ENCODE results near the gene RHOBTB3. TPM values are rescaled to one million over a fixed set of nuclear protein-coding genes. Genes with fewer than 3 reads are reported as not detected.

The RHOBTB3 gene
- total RNA-seq, 2 donors from 2014 or later, result 87.3 to 134 TPM

DNA sequence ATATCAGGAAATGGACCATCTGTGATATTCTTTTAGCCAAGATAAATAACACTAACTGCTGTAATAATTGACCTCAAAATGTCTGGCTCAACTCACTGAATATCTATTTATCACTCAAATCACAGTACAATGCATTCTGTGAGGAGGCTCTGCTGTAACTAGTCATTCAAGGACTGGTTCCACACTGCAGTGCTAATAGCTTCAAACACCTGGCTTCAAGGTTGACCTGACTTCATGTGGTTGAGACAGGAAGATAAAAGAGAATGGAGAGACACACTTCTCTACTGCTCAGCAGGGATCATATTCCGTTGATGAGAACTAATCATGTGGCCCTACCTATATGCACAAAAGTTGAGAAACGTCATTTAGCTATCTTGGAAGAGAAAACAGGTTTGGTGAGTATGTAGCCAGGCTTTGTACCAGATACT is 3.4 kb upstream of the RHOBTB3 start:
- Histone ChIP-seq H3K36me3 (no peaks in the 10 kb centered on the region), H3K4me1 (replicated peaks) (no peaks in the 10 kb centered on the region), H3K27ac (peak overlapping the region; percentile 39 to 95), H3K9me3 (no peaks in the 10 kb centered on the region), H3K4me3 (no peak overlapping the region), H3K27me3 (replicated peaks; ENCODE audit: insufficient read depth) (no peaks in the 10 kb centered on the region)
- DNase-seq (ENCODE audit: low spot score), result no peak
- intact Hi-C loops (cut with DNase I), result no loop called here
- peak; percentile 49 for TF ChIP-seq POLR2AphosphoS5 (IDR thresholded peaks at IDR 0.05)
- TF ChIP-seq, protein P1, sequence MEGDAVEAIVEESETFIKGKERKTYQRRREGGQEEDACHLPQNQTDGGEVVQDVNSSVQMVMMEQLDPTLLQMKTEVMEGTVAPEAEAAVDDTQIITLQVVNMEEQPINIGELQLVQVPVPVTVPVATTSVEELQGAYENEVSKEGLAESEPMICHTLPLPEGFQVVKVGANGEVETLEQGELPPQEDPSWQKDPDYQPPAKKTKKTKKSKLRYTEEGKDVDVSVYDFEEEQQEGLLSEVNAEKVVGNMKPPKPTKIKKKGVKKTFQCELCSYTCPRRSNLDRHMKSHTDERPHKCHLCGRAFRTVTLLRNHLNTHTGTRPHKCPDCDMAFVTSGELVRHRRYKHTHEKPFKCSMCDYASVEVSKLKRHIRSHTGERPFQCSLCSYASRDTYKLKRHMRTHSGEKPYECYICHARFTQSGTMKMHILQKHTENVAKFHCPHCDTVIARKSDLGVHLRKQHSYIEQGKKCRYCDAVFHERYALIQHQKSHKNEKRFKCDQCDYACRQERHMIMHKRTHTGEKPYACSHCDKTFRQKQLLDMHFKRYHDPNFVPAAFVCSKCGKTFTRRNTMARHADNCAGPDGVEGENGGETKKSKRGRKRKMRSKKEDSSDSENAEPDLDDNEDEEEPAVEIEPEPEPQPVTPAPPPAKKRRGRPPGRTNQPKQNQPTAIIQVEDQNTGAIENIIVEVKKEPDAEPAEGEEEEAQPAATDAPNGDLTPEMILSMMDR (IDR thresholded peaks at IDR 0.05), result no peak
- TF ChIP-seq POLR2A (IDR thresholded peaks at IDR 0.05), result no peak
- WGBS, result 40% methylated on average over 2 of the region's 2 CpGs

DNA sequence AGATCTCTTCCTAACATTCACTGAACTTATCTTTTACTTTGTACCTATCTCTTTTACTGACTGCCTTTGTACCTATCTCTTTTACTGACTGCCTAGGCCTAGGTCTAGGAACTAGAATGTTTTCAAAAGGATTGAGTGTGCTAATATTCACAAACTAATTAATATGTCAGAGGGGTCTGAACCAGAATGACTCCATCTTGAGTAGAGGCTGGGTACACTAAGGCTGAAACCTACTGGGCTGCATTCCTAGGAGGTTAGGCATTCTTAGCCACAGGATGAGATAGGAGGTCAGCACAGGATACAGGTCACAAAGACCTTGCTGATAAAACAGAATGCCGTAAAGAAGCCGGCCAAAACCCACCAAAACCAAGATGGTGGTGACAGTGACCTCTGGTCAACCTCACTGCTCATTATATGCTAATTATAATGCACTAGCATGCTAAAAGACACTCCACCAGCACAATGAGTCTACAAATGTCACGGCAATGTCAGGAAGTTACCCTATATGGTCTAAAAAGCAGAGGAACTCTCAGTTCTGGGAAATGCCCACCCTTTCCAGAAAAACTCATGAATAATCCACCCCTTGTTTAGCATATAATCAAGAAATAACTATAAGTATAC is 2.5 kb upstream of the RHOBTB3 start:
- Histone ChIP-seq H3K27me3 (replicated peaks; ENCODE audit: insufficient read depth) (no peaks in the 10 kb centered on the region), H3K36me3 (no peaks in the 10 kb centered on the region), H3K27ac (peak overlapping the region; percentile 95 to 97), H3K4me3 (no peak overlapping the region), H3K9me3 (no peaks in the 10 kb centered on the region), H3K4me1 (replicated peaks) (no peaks in the 10 kb centered on the region)
- TF ChIP-seq POLR2A (IDR thresholded peaks at IDR 0.05), result no peak
- TF ChIP-seq, protein P1 (IDR thresholded peaks at IDR 0.05), result no peak
- no peak for TF ChIP-seq POLR2AphosphoS5 (IDR thresholded peaks at IDR 0.05)
- intact Hi-C loops (cut with DNase I), result no loop called here
- no peak for DNase-seq (ENCODE audit: low spot score)
- WGBS, result 89% methylated on average over 3 of the region's 3 CpGs

DNA sequence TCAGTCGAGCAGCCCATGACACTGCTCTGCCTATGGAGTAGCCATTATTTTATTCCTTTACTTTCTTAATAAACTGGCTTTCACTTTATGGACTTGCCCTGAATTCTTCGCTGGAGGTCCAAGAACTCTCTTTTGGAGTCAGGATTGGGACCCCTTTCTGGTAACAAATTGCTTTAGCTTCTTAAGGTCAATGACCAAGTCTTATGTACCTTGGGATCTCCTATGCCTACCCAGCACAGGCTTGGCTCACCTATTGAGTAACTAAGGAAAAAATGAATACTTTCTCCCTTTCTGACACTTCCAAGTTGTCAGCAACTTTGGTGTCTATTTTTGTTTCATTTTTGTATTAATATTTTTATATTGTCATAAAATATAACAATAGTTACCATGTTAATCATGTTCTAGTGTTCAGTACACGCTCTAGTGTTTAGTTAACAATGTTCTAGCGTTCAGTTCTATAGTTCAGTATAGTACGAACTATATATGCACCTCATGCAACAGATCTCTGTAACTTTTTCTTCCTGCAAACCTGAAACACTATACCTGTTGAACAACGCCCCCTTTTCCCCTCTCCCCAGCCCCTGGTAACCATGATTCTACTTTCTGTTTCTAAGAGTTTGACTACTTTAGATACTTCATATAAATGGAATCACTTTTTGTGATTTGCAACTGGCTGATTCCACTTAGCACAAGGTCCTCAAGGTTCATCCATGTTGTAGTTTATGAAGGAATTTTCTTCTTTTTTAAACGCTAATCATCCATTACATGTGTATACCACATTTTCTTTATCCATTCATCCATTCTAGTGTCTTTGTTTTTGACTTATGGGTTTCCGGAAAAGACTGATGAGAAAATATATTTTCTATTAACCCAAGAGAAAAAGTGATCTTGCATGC is 1.8 kb upstream of the RHOBTB3 start:
- no peak for TF ChIP-seq POLR2A (IDR thresholded peaks at IDR 0.05)
- TF ChIP-seq, protein P1 (IDR thresholded peaks at IDR 0.05), result no peak
- no peak for TF ChIP-seq POLR2AphosphoS5 (IDR thresholded peaks at IDR 0.05)
- H3K27me3 ChIP-seq (replicated peaks; ENCODE audit: insufficient read depth), result no peaks in the 10 kb centered on the region
- intact Hi-C loops (cut with DNase I), result loop anchor here (5.0 kb wide), 4 partner anchors 53 to 93 kb away; partner anchors contain the start of genes GLRX and RFESD
- H3K9me3 ChIP-seq, result no peaks in the 10 kb centered on the region
- no peaks in the 10 kb centered on the region for H3K36me3 ChIP-seq
- no peak overlapping the region for H3K4me3 ChIP-seq
- H3K4me1 ChIP-seq (replicated peaks), result no peaks in the 10 kb centered on the region
- 90% methylated on average over 8 of the region's 8 CpGs for WGBS
- peak overlapping the region; percentile 95 to 97 for H3K27ac ChIP-seq
- no peak for DNase-seq (ENCODE audit: low spot score)

DNA sequence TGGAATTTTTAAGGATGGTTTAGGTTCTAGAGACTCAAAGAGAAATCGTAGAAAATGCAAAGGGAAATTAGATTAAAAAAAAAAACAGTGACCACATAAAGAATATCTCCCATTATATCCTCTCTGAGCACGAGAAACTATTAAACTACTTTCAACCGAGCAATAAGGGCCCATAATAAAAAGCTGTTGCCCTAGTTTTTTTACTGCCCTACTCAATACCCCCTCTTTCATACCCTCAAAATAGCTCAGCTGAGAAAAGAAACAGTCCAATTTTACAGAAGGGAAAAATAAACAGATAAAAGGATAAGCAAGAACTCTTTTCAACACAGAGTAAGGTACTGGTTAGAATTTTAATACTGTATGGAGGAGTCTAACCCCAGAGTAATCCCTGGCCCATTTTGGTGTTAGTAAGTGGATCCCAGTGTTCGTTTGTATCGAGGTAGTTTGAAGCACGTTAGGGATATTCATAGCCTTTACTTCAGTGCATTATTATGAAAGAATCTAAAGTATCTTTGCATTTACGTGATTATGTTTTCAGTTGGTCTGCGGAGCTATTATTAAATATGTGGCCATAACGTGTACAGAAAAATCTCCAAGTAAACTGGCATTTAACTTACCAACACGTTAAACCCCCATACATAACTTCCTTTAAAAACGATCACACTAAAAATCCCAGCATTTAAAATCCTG is 980 bp upstream of the RHOBTB3 start:
- peak overlapping the region; percentile 95 to 97 for H3K27ac ChIP-seq
- DNase-seq (ENCODE audit: low spot score), result no peak
- H3K36me3 ChIP-seq, result no peaks in the 10 kb centered on the region
- intact Hi-C loops (cut with DNase I), result loop anchor here (5.0 kb wide), 4 partner anchors 52 to 92 kb away; partner anchors contain the start of genes GLRX and RFESD
- peak overlapping the region; percentile 86 to 91 for H3K4me3 ChIP-seq
- WGBS, result 13% methylated on average over 11 of the region's 11 CpGs
- TF ChIP-seq POLR2A (IDR thresholded peaks at IDR 0.05) (no peak), POLR2AphosphoS5 (IDR thresholded peaks at IDR 0.05) (no peak)
- TF ChIP-seq, protein P1 (IDR thresholded peaks at IDR 0.05), result no peak
- no peaks in the 10 kb centered on the region for H3K4me1 ChIP-seq (replicated peaks)
- no peaks in the 10 kb centered on the region for H3K9me3 ChIP-seq
- H3K27me3 ChIP-seq (replicated peaks; ENCODE audit: insufficient read depth), result no peaks in the 10 kb centered on the region

All from prostate gland (tissue), 2 donors.